Measurements from ENCODE around the gene PRDX4.

Gene PRDX4

DNA sequence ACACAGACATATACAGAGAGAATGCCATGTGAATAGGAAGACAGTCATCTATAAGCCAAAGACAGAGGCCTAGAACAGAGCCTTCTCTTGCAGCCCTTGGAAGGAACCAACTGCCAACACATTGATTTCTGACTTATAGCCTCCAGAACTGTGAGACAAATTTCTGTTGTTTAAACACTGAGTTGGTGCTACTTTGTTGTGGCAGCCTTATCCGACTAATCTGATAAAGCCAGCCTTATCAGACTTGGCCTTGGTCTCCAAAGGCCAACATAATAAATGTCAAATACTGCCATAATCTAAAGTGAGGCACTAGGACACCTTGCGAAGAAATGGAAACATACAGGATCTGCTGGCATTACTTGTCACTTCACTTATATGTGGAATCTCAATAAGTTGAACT is 24.3 kb upstream of the PRDX4 start (continued):
- no peak for TF ChIP-seq ZNF621 (tag by site-specific recombination; IDR thresholded peaks at IDR 0.05)
- TF ChIP-seq ZNF266 (tag by site-specific recombination; IDR thresholded peaks at IDR 0.05; ENCODE audit: low read depth) = no peak

DNA sequence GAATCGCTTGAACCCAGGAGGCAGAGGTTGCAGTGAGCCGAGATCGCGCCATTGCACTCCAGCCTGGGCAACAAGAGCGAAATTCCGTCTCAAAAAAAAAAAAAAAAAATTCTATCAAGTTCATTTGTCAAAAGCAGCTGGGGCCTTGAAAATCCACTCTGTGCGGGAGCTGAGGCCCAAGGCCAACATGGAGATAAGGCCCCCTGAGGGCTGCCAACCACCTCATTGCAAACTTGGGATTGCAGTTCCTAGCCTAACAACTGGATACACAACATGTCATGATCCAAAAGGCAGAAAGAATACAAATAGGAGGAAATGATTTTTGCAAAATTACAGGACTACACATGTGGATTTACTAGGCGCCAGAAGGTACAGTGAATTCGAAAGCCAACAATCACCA is 22.5 kb upstream of the PRDX4 start:
- no peaks in the 10 kb centered on the region for H3K4me1 ChIP-seq (ENCODE audit: control insufficient read depth, insufficient read depth, low read length)
- no peaks in the 10 kb centered on the region for H3K36me3 ChIP-seq (ENCODE audit: control insufficient read depth in 2 of 2, insufficient read depth in 1 of 2, low read length in 2 of 2)
- TF ChIP-seq ZNF2 (tag by site-specific recombination; IDR thresholded peaks at IDR 0.05) (no peak), ZNF621 (tag by site-specific recombination; IDR thresholded peaks at IDR 0.05) (no peak), TRIM28 (IDR thresholded peaks at IDR 0.05; ENCODE audit: borderline replicate concordance, low read length) (no peak), ZNF776 (tag by site-specific recombination; IDR thresholded peaks at IDR 0.05; ENCODE audit: borderline replicate concordance) (no peak), ZNF658 (tag by site-specific recombination; IDR thresholded peaks at IDR 0.05) (no peak), GLI4 (tag by site-specific recombination; IDR thresholded peaks at IDR 0.05) (no peak), EGR2 (tag by site-specific recombination; IDR thresholded peaks at IDR 0.05; ENCODE audit: low read depth) (no peak), ZNF785 (tag by site-specific recombination; IDR thresholded peaks at IDR 0.05) (no peak), ZNF37A (tag by site-specific recombination; IDR thresholded peaks at IDR 0.05) (no peak), ZNF140 (tag by site-specific recombination; IDR thresholded peaks at IDR 0.05) (no peak)
- TF ChIP-seq, protein P1, sequence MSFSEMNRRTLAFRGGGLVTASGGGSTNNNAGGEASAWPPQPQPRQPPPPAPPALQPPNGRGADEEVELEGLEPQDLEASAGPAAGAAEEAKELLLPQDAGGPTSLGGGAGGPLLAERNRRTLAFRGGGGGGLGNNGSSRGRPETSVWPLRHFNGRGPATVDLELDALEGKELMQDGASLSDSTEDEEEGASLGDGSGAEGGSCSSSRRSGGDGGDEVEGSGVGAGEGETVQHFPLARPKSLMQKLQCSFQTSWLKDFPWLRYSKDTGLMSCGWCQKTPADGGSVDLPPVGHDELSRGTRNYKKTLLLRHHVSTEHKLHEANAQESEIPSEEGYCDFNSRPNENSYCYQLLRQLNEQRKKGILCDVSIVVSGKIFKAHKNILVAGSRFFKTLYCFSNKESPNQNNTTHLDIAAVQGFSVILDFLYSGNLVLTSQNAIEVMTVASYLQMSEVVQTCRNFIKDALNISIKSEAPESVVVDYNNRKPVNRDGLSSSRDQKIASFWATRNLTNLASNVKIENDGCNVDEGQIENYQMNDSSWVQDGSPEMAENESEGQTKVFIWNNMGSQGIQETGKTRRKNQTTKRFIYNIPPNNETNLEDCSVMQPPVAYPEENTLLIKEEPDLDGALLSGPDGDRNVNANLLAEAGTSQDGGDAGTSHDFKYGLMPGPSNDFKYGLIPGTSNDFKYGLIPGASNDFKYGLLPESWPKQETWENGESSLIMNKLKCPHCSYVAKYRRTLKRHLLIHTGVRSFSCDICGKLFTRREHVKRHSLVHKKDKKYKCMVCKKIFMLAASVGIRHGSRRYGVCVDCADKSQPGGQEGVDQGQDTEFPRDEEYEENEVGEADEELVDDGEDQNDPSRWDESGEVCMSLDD (tag by site-specific recombination; IDR thresholded peaks at IDR 0.05) = no peak
- TF ChIP-seq, protein P2, sequence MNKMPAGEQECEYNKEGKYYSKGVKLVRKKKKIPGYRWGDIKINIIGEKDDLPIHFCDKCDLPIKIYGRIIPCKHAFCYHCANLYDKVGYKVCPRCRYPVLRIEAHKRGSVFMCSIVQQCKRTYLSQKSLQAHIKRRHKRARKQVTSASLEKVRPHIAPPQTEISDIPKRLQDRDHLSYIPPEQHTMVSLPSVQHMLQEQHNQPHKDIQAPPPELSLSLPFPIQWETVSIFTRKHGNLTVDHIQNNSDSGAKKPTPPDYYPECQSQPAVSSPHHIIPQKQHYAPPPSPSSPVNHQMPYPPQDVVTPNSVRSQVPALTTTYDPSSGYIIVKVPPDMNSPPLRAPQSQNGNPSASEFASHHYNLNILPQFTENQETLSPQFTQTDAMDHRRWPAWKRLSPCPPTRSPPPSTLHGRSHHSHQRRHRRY (tag by site-specific recombination; IDR thresholded peaks at IDR 0.05) = no peak
- TF ChIP-seq, protein P3, sequence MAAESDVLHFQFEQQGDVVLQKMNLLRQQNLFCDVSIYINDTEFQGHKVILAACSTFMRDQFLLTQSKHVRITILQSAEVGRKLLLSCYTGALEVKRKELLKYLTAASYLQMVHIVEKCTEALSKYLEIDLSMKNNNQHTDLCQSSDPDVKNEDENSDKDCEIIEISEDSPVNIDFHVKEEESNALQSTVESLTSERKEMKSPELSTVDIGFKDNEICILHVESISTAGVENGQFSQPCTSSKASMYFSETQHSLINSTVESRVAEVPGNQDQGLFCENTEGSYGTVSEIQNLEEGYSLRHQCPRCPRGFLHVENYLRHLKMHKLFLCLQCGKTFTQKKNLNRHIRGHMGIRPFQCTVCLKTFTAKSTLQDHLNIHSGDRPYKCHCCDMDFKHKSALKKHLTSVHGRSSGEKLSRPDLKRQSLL (tag by site-specific recombination; IDR thresholded peaks at IDR 0.05) = no peak
- TF ChIP-seq, protein P4, sequence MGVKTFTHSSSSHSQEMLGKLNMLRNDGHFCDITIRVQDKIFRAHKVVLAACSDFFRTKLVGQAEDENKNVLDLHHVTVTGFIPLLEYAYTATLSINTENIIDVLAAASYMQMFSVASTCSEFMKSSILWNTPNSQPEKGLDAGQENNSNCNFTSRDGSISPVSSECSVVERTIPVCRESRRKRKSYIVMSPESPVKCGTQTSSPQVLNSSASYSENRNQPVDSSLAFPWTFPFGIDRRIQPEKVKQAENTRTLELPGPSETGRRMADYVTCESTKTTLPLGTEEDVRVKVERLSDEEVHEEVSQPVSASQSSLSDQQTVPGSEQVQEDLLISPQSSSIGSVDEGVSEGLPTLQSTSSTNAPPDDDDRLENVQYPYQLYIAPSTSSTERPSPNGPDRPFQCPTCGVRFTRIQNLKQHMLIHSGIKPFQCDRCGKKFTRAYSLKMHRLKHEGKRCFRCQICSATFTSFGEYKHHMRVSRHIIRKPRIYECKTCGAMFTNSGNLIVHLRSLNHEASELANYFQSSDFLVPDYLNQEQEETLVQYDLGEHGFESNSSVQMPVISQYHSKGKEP (tag by site-specific recombination; IDR thresholded peaks at IDR 0.05) = no peak
- TF ChIP-seq, protein P5, sequence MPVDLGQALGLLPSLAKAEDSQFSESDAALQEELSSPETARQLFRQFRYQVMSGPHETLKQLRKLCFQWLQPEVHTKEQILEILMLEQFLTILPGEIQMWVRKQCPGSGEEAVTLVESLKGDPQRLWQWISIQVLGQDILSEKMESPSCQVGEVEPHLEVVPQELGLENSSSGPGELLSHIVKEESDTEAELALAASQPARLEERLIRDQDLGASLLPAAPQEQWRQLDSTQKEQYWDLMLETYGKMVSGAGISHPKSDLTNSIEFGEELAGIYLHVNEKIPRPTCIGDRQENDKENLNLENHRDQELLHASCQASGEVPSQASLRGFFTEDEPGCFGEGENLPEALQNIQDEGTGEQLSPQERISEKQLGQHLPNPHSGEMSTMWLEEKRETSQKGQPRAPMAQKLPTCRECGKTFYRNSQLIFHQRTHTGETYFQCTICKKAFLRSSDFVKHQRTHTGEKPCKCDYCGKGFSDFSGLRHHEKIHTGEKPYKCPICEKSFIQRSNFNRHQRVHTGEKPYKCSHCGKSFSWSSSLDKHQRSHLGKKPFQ (tag by site-specific recombination; IDR thresholded peaks at IDR 0.05) = no peak
- ChIA-PET POLR2A (no interaction called here), CTCF (interaction anchor here (0.7 to 2.1 kb wide), 3 partner anchors 10 to 1001 kb away, joined by 3 to 9 read pairs (median 4); no protein-coding TSS in a partner anchor)
- H3K4me3 ChIP-seq (ENCODE audit: low read depth, low read length) = no peak overlapping the region
- no peak overlapping the region for H3K27ac ChIP-seq (ENCODE audit: extremely low read depth, low read depth, low read length)
- H3K9me3 ChIP-seq (ENCODE audit: control insufficient read depth, insufficient read depth, low read depth, low read length) = no peaks in the 10 kb centered on the region

DNA sequence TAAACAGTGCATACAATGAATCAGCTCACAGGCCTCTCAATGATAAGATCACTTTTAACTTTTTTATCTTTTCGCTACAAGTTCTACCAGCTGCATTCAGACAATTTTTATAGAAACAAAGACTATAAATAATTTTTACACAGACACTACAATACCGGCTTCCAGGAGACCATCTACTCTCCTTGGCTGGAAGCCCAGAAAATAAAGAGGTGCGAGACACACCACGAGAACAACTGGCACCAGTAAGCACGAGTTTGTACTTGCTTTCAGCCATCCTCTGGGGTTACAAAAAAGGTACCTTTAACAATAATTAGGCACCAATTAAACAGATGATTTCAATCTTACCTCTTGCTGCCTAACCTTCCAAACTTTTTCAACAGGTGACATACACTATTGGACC is 11.2 kb upstream of the PRDX4 start:
- H3K36me3 ChIP-seq (ENCODE audit: control insufficient read depth in 2 of 2, insufficient read depth in 1 of 2, low read length in 2 of 2) = no peaks in the 10 kb centered on the region
- H3K4me3 ChIP-seq (ENCODE audit: low read depth, low read length) = no peak overlapping the region
- H3K4me1 ChIP-seq (ENCODE audit: control insufficient read depth, insufficient read depth, low read length) = no peaks in the 10 kb centered on the region
- no peak overlapping the region for H3K27ac ChIP-seq (ENCODE audit: extremely low read depth, low read depth, low read length)
- ChIA-PET POLR2A (no interaction called here), CTCF (no interaction called here)
- H3K9me3 ChIP-seq (ENCODE audit: control insufficient read depth, insufficient read depth, low read depth, low read length) = no peaks in the 10 kb centered on the region
- TF ChIP-seq, protein P6, sequence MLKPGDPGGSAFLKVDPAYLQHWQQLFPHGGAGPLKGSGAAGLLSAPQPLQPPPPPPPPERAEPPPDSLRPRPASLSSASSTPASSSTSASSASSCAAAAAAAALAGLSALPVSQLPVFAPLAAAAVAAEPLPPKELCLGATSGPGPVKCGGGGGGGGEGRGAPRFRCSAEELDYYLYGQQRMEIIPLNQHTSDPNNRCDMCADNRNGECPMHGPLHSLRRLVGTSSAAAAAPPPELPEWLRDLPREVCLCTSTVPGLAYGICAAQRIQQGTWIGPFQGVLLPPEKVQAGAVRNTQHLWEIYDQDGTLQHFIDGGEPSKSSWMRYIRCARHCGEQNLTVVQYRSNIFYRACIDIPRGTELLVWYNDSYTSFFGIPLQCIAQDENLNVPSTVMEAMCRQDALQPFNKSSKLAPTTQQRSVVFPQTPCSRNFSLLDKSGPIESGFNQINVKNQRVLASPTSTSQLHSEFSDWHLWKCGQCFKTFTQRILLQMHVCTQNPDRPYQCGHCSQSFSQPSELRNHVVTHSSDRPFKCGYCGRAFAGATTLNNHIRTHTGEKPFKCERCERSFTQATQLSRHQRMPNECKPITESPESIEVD (tag by site-specific recombination; IDR thresholded peaks at IDR 0.05) = no peak
- TF ChIP-seq ZNF600 (tag by site-specific recombination; IDR thresholded peaks at IDR 0.05) (no peak), ZNF133 (tag by site-specific recombination; IDR thresholded peaks at IDR 0.05) (no peak), ZNF239 (tag by site-specific recombination; IDR thresholded peaks at IDR 0.05) (no peak), ZNF211 (tag by site-specific recombination; IDR thresholded peaks at IDR 0.05; ENCODE audit: low read depth) (no peak)
- TF ChIP-seq, protein P7, sequence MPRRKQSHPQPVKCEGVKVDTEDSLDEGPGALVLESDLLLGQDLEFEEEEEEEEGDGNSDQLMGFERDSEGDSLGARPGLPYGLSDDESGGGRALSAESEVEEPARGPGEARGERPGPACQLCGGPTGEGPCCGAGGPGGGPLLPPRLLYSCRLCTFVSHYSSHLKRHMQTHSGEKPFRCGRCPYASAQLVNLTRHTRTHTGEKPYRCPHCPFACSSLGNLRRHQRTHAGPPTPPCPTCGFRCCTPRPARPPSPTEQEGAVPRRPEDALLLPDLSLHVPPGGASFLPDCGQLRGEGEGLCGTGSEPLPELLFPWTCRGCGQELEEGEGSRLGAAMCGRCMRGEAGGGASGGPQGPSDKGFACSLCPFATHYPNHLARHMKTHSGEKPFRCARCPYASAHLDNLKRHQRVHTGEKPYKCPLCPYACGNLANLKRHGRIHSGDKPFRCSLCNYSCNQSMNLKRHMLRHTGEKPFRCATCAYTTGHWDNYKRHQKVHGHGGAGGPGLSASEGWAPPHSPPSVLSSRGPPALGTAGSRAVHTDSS (tag by site-specific recombination; IDR thresholded peaks at IDR 0.05) = no peak

All from HEK293 (cell line).